RWPE2 (cell line): ENCODE results near the gene ISM1.

Experiments used
- ATAC-seq: fragments of 200-7000 bp; cut with Tn5 transposase; 3 replicates; pipeline ENCODE4 v1.9.1; 2021; ENCODE audit warnings: low read depth
- DNase-seq: peaks from one replicate; pipeline ENCODE4 v3.0.0-alpha.2; 2020; ENCODE audit warnings: low spot score
- H3K27ac ChIP-seq: fragments of 450-650 bp; 2 replicates; pipeline ENCODE4 v1.5.1; 2017; ENCODE audit warnings: mild to moderate bottlenecking; ENCODE audit not compliant: poor library complexity, severe bottlenecking
- H3K27me3 ChIP-seq: fragments of 250-450 bp; sonication (Bioruptor Pico); 2 replicates; pipeline ENCODE4 v1.5.1; 2021; ENCODE audit warnings: mild to moderate bottlenecking, moderate library complexity; ENCODE audit not compliant: insufficient read depth, poor library complexity, severe bottlenecking
- H3K36me3 ChIP-seq: fragments of 250-450 bp; sonication (Bioruptor Pico); 2 replicates; pipeline ENCODE4 v1.5.1; 2020; ENCODE audit warnings: low read depth, mild to moderate bottlenecking, moderate library complexity
- H3K4me1 ChIP-seq: fragments of 250-450 bp; sonication (Bioruptor Pico); 2 replicates; pipeline ENCODE4 v1.5.1; 2021; ENCODE audit warnings: mild to moderate bottlenecking, moderate library complexity; ENCODE audit not compliant: insufficient read depth, poor library complexity, severe bottlenecking
- H3K4me3 ChIP-seq: fragments of 250-450 bp; sonication (Bioruptor Pico); 2 replicates; pipeline ENCODE4 v1.5.1; 2021; ENCODE audit warnings: mild to moderate bottlenecking, moderate library complexity; ENCODE audit not compliant: severe bottlenecking
- H3K9me3 ChIP-seq: fragments of 250-450 bp; sonication (Bioruptor Pico); 2 replicates; pipeline ENCODE4 v1.5.1; 2021; ENCODE audit warnings: mild to moderate bottlenecking, moderate library complexity; ENCODE audit not compliant: severe bottlenecking
- TF ChIP-seq, protein P1 (sequence below): fragments of 450-650 bp; IDR thresholded peaks from one replicate; pipeline ENCODE4 v1.5.1; 2017; ENCODE audit warnings: mild to moderate bottlenecking, moderate library complexity; ENCODE audit not compliant: poor library complexity, severe bottlenecking

ISM1 gene

DNA sequence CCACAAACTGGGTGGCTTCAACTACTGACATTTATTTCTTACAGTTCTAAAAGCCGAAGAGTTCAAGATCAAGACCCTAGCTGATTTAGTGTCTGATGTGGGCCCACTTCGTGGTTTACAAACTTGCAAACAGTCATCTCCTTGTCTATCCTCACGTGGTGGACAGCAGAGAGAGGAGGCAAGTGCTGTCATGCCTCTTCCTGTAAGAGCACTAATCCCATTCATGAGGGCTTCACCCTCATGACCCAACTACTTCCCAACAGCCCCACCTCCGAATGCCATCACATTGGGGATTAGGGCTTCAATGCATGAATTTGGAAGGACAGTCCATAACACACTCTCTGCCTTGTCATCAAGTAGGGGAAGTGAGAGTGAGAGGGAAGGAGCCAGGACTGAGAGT is 15.6 kb upstream of the ISM1 start:
- ATAC-seq (peak; percentile 45; the same call in 2 of the 3 replicates), DNase-seq (no peak)
- H3K4me1 ChIP-seq = peaks cover 5% of the 10 kb centered on the region
- no peaks in the 10 kb centered on the region for H3K36me3 ChIP-seq
- TF ChIP-seq, protein P1, sequence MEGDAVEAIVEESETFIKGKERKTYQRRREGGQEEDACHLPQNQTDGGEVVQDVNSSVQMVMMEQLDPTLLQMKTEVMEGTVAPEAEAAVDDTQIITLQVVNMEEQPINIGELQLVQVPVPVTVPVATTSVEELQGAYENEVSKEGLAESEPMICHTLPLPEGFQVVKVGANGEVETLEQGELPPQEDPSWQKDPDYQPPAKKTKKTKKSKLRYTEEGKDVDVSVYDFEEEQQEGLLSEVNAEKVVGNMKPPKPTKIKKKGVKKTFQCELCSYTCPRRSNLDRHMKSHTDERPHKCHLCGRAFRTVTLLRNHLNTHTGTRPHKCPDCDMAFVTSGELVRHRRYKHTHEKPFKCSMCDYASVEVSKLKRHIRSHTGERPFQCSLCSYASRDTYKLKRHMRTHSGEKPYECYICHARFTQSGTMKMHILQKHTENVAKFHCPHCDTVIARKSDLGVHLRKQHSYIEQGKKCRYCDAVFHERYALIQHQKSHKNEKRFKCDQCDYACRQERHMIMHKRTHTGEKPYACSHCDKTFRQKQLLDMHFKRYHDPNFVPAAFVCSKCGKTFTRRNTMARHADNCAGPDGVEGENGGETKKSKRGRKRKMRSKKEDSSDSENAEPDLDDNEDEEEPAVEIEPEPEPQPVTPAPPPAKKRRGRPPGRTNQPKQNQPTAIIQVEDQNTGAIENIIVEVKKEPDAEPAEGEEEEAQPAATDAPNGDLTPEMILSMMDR = no peak
- no peak overlapping the region for H3K27ac ChIP-seq
- H3K4me3 ChIP-seq = no peak overlapping the region
- H3K9me3 ChIP-seq = no peaks in the 10 kb centered on the region
- H3K27me3 ChIP-seq = peaks cover 5% of the 10 kb centered on the region

DNA sequence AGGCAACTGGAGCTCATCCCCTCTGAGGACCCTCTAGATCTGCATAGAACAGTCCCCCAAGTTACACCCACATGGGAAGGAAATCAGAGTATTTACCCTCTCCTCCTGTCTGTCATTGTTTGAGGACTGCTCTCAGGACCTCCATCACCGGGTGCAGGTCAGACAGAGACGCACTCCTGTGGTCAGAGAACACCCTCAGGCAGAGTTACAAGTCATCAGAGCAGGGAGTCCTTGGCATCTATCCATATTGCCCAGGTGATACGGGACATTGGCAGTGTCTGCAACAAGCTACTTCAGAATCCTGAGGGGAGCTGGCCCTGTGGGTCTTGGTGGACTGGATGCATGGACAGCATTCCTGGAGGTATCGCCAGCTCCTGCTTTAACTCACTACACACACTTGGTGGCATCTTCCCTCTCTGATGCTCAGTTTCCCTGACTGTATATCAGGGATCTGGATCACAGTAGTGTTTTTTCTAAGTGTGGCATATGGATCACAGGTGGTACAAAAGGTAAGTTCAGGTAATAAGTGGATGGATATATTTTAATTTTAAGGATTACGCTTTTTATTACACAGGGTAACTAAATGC is 15.1 kb upstream of the ISM1 start:
- Histone ChIP-seq H3K36me3 (no peaks in the 10 kb centered on the region), H3K9me3 (no peaks in the 10 kb centered on the region), H3K27ac (no peak overlapping the region), H3K27me3 (peaks cover 5% of the 10 kb centered on the region), H3K4me1 (peaks cover 5% of the 10 kb centered on the region), H3K4me3 (no peak overlapping the region)
- TF ChIP-seq, protein P1 = no peak
- no peak for DNase-seq
- peak; percentile 55 for ATAC-seq

DNA sequence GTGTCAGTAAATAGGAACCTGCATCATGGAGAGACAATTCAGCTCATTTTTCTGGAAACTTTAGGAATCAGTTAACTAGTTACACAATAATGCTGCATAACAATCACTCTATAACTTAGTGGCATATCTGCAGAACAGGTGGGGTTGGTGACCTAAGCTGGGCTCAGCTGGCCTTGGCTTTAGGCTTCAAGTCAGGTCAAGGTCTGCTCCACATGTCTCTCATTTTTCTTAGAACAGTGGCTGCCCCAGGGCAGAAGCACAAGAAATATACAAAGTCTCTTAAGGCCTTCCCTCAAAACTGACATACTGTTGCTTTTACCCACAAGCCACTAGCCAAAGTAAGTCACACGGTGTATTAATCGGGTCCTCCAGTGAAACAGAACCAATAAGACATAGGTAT is 14.1 kb upstream of the ISM1 start:
- H3K9me3 ChIP-seq = no peaks in the 10 kb centered on the region
- peaks cover 5% of the 10 kb centered on the region for H3K27me3 ChIP-seq
- ATAC-seq (no peak), DNase-seq (no peak)
- no peaks in the 10 kb centered on the region for H3K36me3 ChIP-seq
- H3K4me1 ChIP-seq = peaks cover 5% of the 10 kb centered on the region
- TF ChIP-seq, protein P1 = no peak
- H3K27ac ChIP-seq = no peak overlapping the region
- no peak overlapping the region for H3K4me3 ChIP-seq

GRCh38 chr20:13211956-13212618 is 9.0 kb upstream of the ISM1 start:
- ATAC-seq = no peak
- TF ChIP-seq, protein P1 = no peak

DNA sequence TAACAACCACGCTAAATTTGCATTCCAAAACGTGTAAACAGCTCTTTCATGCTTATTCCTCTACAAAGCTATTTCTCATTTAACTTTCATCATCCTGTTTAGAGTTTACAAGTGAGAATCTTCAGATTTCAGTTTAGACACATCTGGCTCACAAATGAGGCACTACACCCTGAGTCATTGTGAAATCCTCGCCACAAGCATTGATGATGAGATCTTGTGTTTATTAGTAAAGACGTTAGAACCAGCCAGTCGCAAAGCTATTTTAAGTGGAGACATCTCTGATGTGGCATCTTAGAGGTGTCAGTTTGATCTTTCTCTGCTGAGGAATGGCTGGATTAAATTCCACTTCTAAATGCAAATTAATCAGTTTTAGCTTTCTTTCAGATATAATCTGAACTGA is 8.3 kb upstream of the ISM1 start:
- Histone ChIP-seq H3K27ac (no peak overlapping the region), H3K36me3 (no peaks in the 10 kb centered on the region), H3K4me3 (no peak overlapping the region), H3K4me1 (no peaks in the 10 kb centered on the region), H3K9me3 (no peaks in the 10 kb centered on the region), H3K27me3 (peaks cover 11% of the 10 kb centered on the region)
- TF ChIP-seq, protein P1 = no peak
- ATAC-seq = no peak
- DNase-seq = no peak

More at GRCh38 chr20:13211956-13212618, 9.0 kb upstream of the ISM1 start:
- Histone ChIP-seq H3K9me3 (no peaks in the 10 kb centered on the region), H3K27me3 (peaks cover 4% of the 10 kb centered on the region), H3K27ac (no peak overlapping the region), H3K4me1 (no peaks in the 10 kb centered on the region), H3K36me3 (no peaks in the 10 kb centered on the region), H3K4me3 (no peak overlapping the region)
- no peak for DNase-seq
